Endothelial cell of umbilical vein (primary cell): ENCODE data around the gene DNAH1. TPM values are rescaled to one million over a fixed set of nuclear protein-coding genes. Genes with fewer than 3 reads are reported as not detected.

Experiments used
- BruUV-seq: library from RNA; stranded (reverse); fragments of 400-500 nt; replicated peaks from 2 replicates; lab custom pipeline; 2021; lab: Mats Ljungman, UMichigan
- CTCF ChIA-PET: fragments of 300-600, 350-600 bp; sonication (Branson Sonifier 250); formaldehyde crosslinking; loops from one replicate; lab custom pipeline; 2021; ENCODE audit warnings: antibody characterized with exemption, inconsistent platforms; lab: Charles Lee
- POLR2A ChIA-PET: fragments of 300-600, 350-600 bp; sonication (Branson Sonifier 250); formaldehyde crosslinking; loops from one replicate; lab custom pipeline; 2021; ENCODE audit warnings: antibody characterized with exemption, inconsistent platforms; lab: Charles Lee
- DNase-seq: peaks from one replicate; pipeline ENCODE4 v3.0.0-alpha.2; 2011; ENCODE audit warnings: low read depth, low spot score
- FAIRE-seq: peaks from 2 replicates; lab custom pipeline; 2011; peaks lifted over from hg19 to GRCh38; lab: Jason Lieb, UNC
- H2AFZ ChIP-seq: 2 replicates; pipeline ENCODE4 v1.6.0; 2012; ENCODE audit warnings: low read depth, low read length, control low read depth, inconsistent platforms
- H3K27ac ChIP-seq: 2 replicates; pipeline ENCODE4 v1.5.1; 2011; ENCODE audit warnings: low read depth, mild to moderate bottlenecking, control low read depth, low read length, moderate library complexity; ENCODE audit not compliant: insufficient read depth
- H3K27me3 ChIP-seq, 2 experiments: 2 replicates each; pipeline versions ENCODE4 v1.6.0 to v1.6.1; 2011; ENCODE audit warnings: low read length in 2 of 2, mixed read lengths in 1 of 2; ENCODE audit not compliant: control insufficient read depth in 2 of 2, insufficient read depth in 2 of 2
- H3K36me3 ChIP-seq, 2 experiments: 2 replicates in 1 of 2; 3 replicates in 1 of 2; pipeline ENCODE4 v1.5.1; 2011; ENCODE audit warnings: low read length in 2 of 2, mild to moderate bottlenecking in 1 of 2, moderate library complexity in 1 of 2; ENCODE audit not compliant: control insufficient read depth in 2 of 2, insufficient read depth in 2 of 2; ENCODE audit errors: extremely low read depth in 1 of 2
- H3K4me1 ChIP-seq: 3 replicates; pipeline ENCODE4 v1.5.1; 2011; ENCODE audit warnings: mild to moderate bottlenecking, low read length; ENCODE audit not compliant: control insufficient read depth, insufficient read depth; ENCODE audit errors: extremely low read depth
- H3K4me2 ChIP-seq: 2 replicates; pipeline ENCODE4 v1.6.1; 2011; ENCODE audit warnings: low read length, control low read depth, mixed read lengths; ENCODE audit not compliant: insufficient read depth
- H3K4me3 ChIP-seq, 3 experiments: fragments of 200-600 bp in 1 of 3; sonication (generic), shearing (Covaris generic) in 1 of 3; replicated peaks in 1 of 3; 2 replicates each; pipeline ENCODE4 v1.5.1; 2011 to 2016; ENCODE audit warnings: control low read depth in 3 of 3, low read length in 3 of 3, mild to moderate bottlenecking in 2 of 3, inconsistent platforms in 1 of 3, low read depth in 1 of 3, moderate library complexity in 1 of 3; ENCODE audit not compliant: insufficient read depth in 1 of 3
- H3K79me2 ChIP-seq: 2 replicates; pipeline ENCODE4 v1.6.0; 2012; ENCODE audit warnings: low read length, inconsistent platforms; ENCODE audit not compliant: control insufficient read depth, insufficient read depth
- H3K9ac ChIP-seq: replicated peaks from 2 replicates; pipeline ENCODE3; 2011; ENCODE audit warnings: low read length, control low read depth; ENCODE audit not compliant: insufficient read depth; ENCODE audit errors: extremely low read depth
- H3K9me1 ChIP-seq: replicated peaks from 3 replicates; pipeline ENCODE4 v1.6.0; 2011; ENCODE audit warnings: mild to moderate bottlenecking, low read length; ENCODE audit not compliant: control insufficient read depth, insufficient read depth; ENCODE audit errors: extremely low read depth
- H3K9me3 ChIP-seq: replicated peaks from 2 replicates; pipeline ENCODE4 v1.5.1; 2012; ENCODE audit warnings: low read length, inconsistent platforms; ENCODE audit not compliant: control insufficient read depth, insufficient read depth
- H4K20me1 ChIP-seq: replicated peaks from 2 replicates; pipeline ENCODE3; 2011; ENCODE audit warnings: mild to moderate bottlenecking, low read length; ENCODE audit not compliant: control insufficient read depth, insufficient read depth; ENCODE audit errors: extremely low read depth
- EZH2 ChIP-seq: IDR thresholded peaks from 2 replicates; pipeline ENCODE4 v1.6.1; 2012; ENCODE audit warnings: borderline replicate concordance, low read depth, mild to moderate bottlenecking, moderate library complexity, low read length, inconsistent platforms; ENCODE audit not compliant: severe bottlenecking
- FOS ChIP-seq: IDR thresholded peaks from 2 replicates; pipeline ENCODE4 v1.6.1; 2011; ENCODE audit warnings: mild to moderate bottlenecking, low read length, moderate library complexity, borderline replicate concordance; ENCODE audit not compliant: insufficient read depth
- GATA2 ChIP-seq: IDR thresholded peaks from 2 replicates; pipeline ENCODE4 v1.7.0; 2011; ENCODE audit warnings: low read depth, mild to moderate bottlenecking, moderate library complexity, mixed read lengths, low read length; ENCODE audit not compliant: insufficient read length, insufficient read depth
- JUN ChIP-seq: IDR thresholded peaks from 2 replicates; pipeline ENCODE4 v1.6.1; 2011; ENCODE audit warnings: borderline replicate concordance, low read depth; ENCODE audit not compliant: insufficient read length, insufficient read depth
- MYC ChIP-seq: IDR thresholded peaks from one replicate; pipeline ENCODE4 v1.6.1; 2011; ENCODE audit warnings: mild to moderate bottlenecking, low read depth, low read length
- POLR2AphosphoS5 ChIP-seq: IDR thresholded peaks from 2 replicates; pipeline ENCODE4 v1.6.1; 2012; ENCODE audit warnings: low read depth, mild to moderate bottlenecking, control low read depth, low read length, moderate library complexity; ENCODE audit not compliant: insufficient read depth
- dilution Hi-C: fragments of 300-500 bp; cut with MboI; formaldehyde crosslinking; loops from one replicate; pipeline ENCODE4 v1.15.0; 2019; ENCODE audit warnings: low sequenced_read_pairs; ENCODE audit not compliant: extremely low pct_ligation_motif_present
- intact Hi-C: fragments of 100-400 bp; cut with micrococcal nuclease; formaldehyde crosslinking; loops from one replicate; pipeline ENCODE4 v1.10.0; 2022
- polyA plus RNA-seq, 4 experiments: library from polyadenylated mRNA; depleted of rRNA in 3 of 4; stranded (reverse) in 3 of 4; unstranded in 1 of 4; fragments of >200 nt; gene quantifications; 2 replicates each; pipeline versions ENCODE4 v1.2.1 to v1.2.3, GENCODE V29; 2011 to 2012; ENCODE audit warnings: missing spikeins in 1 of 4
- total RNA-seq: library from RNA; stranded (reverse); gene quantifications from 2 replicates; pipeline ENCODE4 v1.2.3, GENCODE V29; 2021
- TF ChIP-seq, protein P1 (sequence below): IDR thresholded peaks from 2 replicates; pipeline ENCODE4 v1.6.1; 2011; ENCODE audit not compliant: insufficient read depth, insufficient read length

DNAH1 gene
- total and polyA plus RNA-seq, 2 donors (not counting 3 experiments of a cell fraction or from before 2014, with no cell fraction given), result 5.8 to 6.0 TPM

DNA sequence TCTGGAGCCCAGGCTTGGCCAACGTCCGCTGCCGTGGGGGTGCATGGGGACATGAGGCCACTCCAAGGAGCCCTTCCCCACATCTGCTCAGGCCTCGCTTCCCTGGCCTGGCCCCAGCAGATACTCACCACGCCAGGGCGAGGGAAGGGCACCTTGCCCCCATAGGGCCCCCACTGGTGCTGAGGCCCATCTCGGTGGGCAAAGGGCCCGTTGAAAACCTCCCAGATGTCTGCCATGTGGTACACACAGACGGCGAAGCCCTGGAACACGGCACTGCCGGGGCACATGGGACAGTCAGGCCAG lies 124.1 kb downstream of the DNAH1 start:
- no peak overlapping the region for H2AFZ ChIP-seq
- no peaks in the 10 kb centered on the region for H3K79me2 ChIP-seq
- CTCF ChIA-PET, result no interaction called here
- no peak overlapping the region for H3K27ac ChIP-seq
- no TSS peak for BruUV-seq
- H3K4me1 ChIP-seq, result no peaks in the 10 kb centered on the region
- dilution Hi-C loops (no loop called here), intact Hi-C loops (no loop called here)
- no peak overlapping the region for H3K9ac ChIP-seq
- no peak overlapping the region for H3K4me3 ChIP-seq
- H3K27me3 ChIP-seq, result no peaks in the 10 kb centered on the region
- no peak overlapping the region for H3K4me2 ChIP-seq
- POLR2A ChIA-PET, result no interaction called here
- no peaks in the 10 kb centered on the region for H4K20me1 ChIP-seq
- FAIRE-seq, result no peak
- H3K36me3 ChIP-seq, result peaks cover 0 to 20% of the 10 kb centered on the region in 2 experiments
- no peak for DNase-seq
- TF ChIP-seq GATA2 (no peak), JUN (no peak), EZH2 (no peak), MYC (no peak)
- H3K9me3 ChIP-seq, result no peaks in the 10 kb centered on the region
- no peaks in the 10 kb centered on the region for H3K9me1 ChIP-seq

DNA sequence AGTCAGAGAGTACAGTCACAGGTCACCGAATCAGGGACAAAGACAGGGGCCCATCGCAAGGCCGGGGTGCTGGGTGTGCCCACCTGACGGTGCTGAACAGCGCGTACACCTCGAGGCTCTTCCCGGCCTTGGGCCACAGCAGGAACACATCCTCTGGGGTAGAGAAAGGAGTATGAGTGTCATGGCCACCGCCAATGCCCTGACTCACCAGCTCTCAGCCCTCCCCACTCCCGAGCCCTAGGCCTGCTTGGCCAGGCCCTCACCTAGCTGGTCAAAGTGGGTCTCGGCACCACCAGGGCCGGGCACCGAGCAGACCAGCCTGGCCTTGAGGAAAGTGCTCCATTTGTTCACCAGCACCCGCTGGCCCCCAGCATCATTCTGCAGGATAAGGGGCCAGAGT lies 124.6 kb downstream of the DNAH1 start:
- FAIRE-seq (no peak), DNase-seq (no peak)
- Histone ChIP-seq H3K4me1 (no peaks in the 10 kb centered on the region), H3K27ac (no peak overlapping the region), H4K20me1 (no peaks in the 10 kb centered on the region), H3K4me2 (no peak overlapping the region), H3K27me3 (no peaks in the 10 kb centered on the region), H3K36me3 (peaks cover 0 to 20% of the 10 kb centered on the region in 2 experiments), H3K4me3 (no peak overlapping the region), H3K9ac (no peak overlapping the region), H3K79me2 (no peaks in the 10 kb centered on the region), H2AFZ (no peak overlapping the region), H3K9me1 (no peaks in the 10 kb centered on the region), H3K9me3 (no peaks in the 10 kb centered on the region)
- ChIA-PET POLR2A (no interaction called here), CTCF (interaction anchor here (1.4 kb wide), 1 partner anchor 13 kb away, joined by 4 read pairs; no protein-coding TSS in a partner anchor)
- TF ChIP-seq POLR2AphosphoS5 (no peak), GATA2 (no peak), JUN (no peak), FOS (no peak)
- TF ChIP-seq, protein P1, sequence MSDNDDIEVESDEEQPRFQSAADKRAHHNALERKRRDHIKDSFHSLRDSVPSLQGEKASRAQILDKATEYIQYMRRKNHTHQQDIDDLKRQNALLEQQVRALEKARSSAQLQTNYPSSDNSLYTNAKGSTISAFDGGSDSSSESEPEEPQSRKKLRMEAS, result no peak
- dilution Hi-C loops (no loop called here), intact Hi-C loops (no loop called here)
- TSS peak; percentile 1 for BruUV-seq
